Tibial nerve (tissue), 3 donors: ENCODE results near the gene SIRPA.

Source experiments
- POLR2A ChIP-seq, 2 donors: fragments of 450-650 bp; IDR thresholded peaks; one replicate each; pipeline ENCODE4 v1.6.1; 2017; ENCODE audit warnings: antibody characterized with exemption in 2 of 2, mild to moderate bottlenecking in 2 of 2, moderate library complexity in 2 of 2
- TF ChIP-seq, protein P1 (sequence below), 5 experiments: fragments of 200-600 bp in 3 of 5; fragments of 450-650 bp in 2 of 5; sonication (generic) in 3 of 5; IDR thresholded peaks; one replicate each; pipeline ENCODE4 v1.5.1; 2016 to 2019; ENCODE audit warnings: antibody characterized with exemption in 5 of 5, mild to moderate bottlenecking in 3 of 5, moderate library complexity in 2 of 5

GRCh38 chr20:1968964-1969363 is 73.8 kb downstream of the SIRPA start:
- TF ChIP-seq POLR2A (IDR thresholded peaks at IDR 0.05) = no peak
- TF ChIP-seq, protein P1, sequence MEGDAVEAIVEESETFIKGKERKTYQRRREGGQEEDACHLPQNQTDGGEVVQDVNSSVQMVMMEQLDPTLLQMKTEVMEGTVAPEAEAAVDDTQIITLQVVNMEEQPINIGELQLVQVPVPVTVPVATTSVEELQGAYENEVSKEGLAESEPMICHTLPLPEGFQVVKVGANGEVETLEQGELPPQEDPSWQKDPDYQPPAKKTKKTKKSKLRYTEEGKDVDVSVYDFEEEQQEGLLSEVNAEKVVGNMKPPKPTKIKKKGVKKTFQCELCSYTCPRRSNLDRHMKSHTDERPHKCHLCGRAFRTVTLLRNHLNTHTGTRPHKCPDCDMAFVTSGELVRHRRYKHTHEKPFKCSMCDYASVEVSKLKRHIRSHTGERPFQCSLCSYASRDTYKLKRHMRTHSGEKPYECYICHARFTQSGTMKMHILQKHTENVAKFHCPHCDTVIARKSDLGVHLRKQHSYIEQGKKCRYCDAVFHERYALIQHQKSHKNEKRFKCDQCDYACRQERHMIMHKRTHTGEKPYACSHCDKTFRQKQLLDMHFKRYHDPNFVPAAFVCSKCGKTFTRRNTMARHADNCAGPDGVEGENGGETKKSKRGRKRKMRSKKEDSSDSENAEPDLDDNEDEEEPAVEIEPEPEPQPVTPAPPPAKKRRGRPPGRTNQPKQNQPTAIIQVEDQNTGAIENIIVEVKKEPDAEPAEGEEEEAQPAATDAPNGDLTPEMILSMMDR (IDR thresholded peaks at IDR 0.05) = no peak
